Naive thymus-derived CD8-positive, alpha-beta T cell (primary cell): ENCODE data around the gene OR5I1. TPM values are rescaled to one million over a fixed set of nuclear protein-coding genes. Genes with fewer than 3 reads are reported as not detected.

Experiments used
- polyA plus RNA-seq, 3 donors: library from polyadenylated mRNA; unstranded; fragments of 300-500 nt; fragmentation: Illumina TruSeq; gene quantifications; one replicate each; pipeline ENCODE4 v1.2.3, GENCODE V29; 2021
- total RNA-seq, 8 experiments: library from RNA in 2 of 8; stranded (reverse) in 2 of 8; gene quantifications; one replicate each; pipeline ENCODE4 v1.2.3 and lab custom pipeline; 2021 to 2026

The OR5I1 gene
- total and polyA plus RNA-seq, 5 experiments from 2014 or later: not detected

Other genes with a start within 250 kb of the OR5I1 start
- gene OR5D13, start 163.0 kb downstream of the OR5I1 start, total RNA-seq: not detected
- not detected for gene OR5D13, start 163.0 kb downstream of the OR5I1 start, polyA plus RNA-seq
- not detected for gene OR5D14, start 140.8 kb downstream of the OR5I1 start, total RNA-seq
- gene OR5D14, start 140.8 kb downstream of the OR5I1 start, polyA plus RNA-seq: not detected
- not detected for gene OR5L1, start 125.0 kb downstream of the OR5I1 start, total RNA-seq
- gene OR5L1, start 125.0 kb downstream of the OR5I1 start, polyA plus RNA-seq: not detected
- not detected for gene OR5D18, start 116.8 kb downstream of the OR5I1 start, total RNA-seq
- not detected for gene OR5D18, start 116.8 kb downstream of the OR5I1 start, polyA plus RNA-seq
- gene OR5L2, start 109.2 kb downstream of the OR5I1 start, total RNA-seq: not detected
- gene OR5L2, start 109.2 kb downstream of the OR5I1 start, polyA plus RNA-seq: not detected
- not detected for gene OR5D16, start 97.6 kb downstream of the OR5I1 start, total RNA-seq
- not detected for gene OR5D16, start 97.6 kb downstream of the OR5I1 start, polyA plus RNA-seq
- gene TRIM51, start 53.1 kb downstream of the OR5I1 start, total RNA-seq: not detected
- not detected for gene TRIM51, start 53.1 kb downstream of the OR5I1 start, polyA plus RNA-seq
- not detected for gene OR5W2, start 21.8 kb downstream of the OR5I1 start, total RNA-seq
- not detected for gene OR5W2, start 21.8 kb downstream of the OR5I1 start, polyA plus RNA-seq
- gene OR10AG1, start 33.5 kb upstream of the OR5I1 start, total RNA-seq: not detected
- not detected for gene OR10AG1, start 33.5 kb upstream of the OR5I1 start, polyA plus RNA-seq
- gene OR5F1, start 58.2 kb upstream of the OR5I1 start, total RNA-seq: not detected
- gene OR5F1, start 58.2 kb upstream of the OR5I1 start, polyA plus RNA-seq: not detected
- gene OR5AS1, start 91.3 kb upstream of the OR5I1 start, total RNA-seq: not detected
- not detected for gene OR5AS1, start 91.3 kb upstream of the OR5I1 start, polyA plus RNA-seq
- not detected for gene OR8I2, start 156.9 kb upstream of the OR5I1 start, total RNA-seq
- gene OR8I2, start 156.9 kb upstream of the OR5I1 start, polyA plus RNA-seq: not detected
- gene OR8H2, start 167.3 kb upstream of the OR5I1 start, total RNA-seq: not detected
- not detected for gene OR8H2, start 167.3 kb upstream of the OR5I1 start, polyA plus RNA-seq
- gene OR8H3, start 186.0 kb upstream of the OR5I1 start, total RNA-seq: not detected
- not detected for gene OR8H3, start 186.0 kb upstream of the OR5I1 start, polyA plus RNA-seq
- not detected for gene OR8J3, start 203.8 kb upstream of the OR5I1 start, total RNA-seq
- not detected for gene OR8J3, start 203.8 kb upstream of the OR5I1 start, polyA plus RNA-seq
- gene OR8K5, start 223.9 kb upstream of the OR5I1 start, total RNA-seq: not detected
- gene OR8K5, start 223.9 kb upstream of the OR5I1 start, polyA plus RNA-seq: not detected
- gene OR5J2, start 240.2 kb upstream of the OR5I1 start, total RNA-seq: not detected
- gene OR5J2, start 240.2 kb upstream of the OR5I1 start, polyA plus RNA-seq: not detected